GM12873 (cell line): ENCODE results near the gene TBC1D9B.

ENCODE experiments used
- TF ChIP-seq, protein P1 (sequence below): IDR thresholded peaks from 2 replicates; pipeline ENCODE4 v1.5.1; 2012; ENCODE audit warnings: low read depth, mild to moderate bottlenecking, moderate library complexity, low read length, control low read depth; ENCODE audit not compliant: insufficient read depth; ENCODE audit errors: missing control alignments

Gene TBC1D9B

GRCh38 chr5:179915406-179915935, 7.8 kb upstream of the TBC1D9B start:
- TF ChIP-seq, protein P1, sequence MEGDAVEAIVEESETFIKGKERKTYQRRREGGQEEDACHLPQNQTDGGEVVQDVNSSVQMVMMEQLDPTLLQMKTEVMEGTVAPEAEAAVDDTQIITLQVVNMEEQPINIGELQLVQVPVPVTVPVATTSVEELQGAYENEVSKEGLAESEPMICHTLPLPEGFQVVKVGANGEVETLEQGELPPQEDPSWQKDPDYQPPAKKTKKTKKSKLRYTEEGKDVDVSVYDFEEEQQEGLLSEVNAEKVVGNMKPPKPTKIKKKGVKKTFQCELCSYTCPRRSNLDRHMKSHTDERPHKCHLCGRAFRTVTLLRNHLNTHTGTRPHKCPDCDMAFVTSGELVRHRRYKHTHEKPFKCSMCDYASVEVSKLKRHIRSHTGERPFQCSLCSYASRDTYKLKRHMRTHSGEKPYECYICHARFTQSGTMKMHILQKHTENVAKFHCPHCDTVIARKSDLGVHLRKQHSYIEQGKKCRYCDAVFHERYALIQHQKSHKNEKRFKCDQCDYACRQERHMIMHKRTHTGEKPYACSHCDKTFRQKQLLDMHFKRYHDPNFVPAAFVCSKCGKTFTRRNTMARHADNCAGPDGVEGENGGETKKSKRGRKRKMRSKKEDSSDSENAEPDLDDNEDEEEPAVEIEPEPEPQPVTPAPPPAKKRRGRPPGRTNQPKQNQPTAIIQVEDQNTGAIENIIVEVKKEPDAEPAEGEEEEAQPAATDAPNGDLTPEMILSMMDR = no peak

DNA sequence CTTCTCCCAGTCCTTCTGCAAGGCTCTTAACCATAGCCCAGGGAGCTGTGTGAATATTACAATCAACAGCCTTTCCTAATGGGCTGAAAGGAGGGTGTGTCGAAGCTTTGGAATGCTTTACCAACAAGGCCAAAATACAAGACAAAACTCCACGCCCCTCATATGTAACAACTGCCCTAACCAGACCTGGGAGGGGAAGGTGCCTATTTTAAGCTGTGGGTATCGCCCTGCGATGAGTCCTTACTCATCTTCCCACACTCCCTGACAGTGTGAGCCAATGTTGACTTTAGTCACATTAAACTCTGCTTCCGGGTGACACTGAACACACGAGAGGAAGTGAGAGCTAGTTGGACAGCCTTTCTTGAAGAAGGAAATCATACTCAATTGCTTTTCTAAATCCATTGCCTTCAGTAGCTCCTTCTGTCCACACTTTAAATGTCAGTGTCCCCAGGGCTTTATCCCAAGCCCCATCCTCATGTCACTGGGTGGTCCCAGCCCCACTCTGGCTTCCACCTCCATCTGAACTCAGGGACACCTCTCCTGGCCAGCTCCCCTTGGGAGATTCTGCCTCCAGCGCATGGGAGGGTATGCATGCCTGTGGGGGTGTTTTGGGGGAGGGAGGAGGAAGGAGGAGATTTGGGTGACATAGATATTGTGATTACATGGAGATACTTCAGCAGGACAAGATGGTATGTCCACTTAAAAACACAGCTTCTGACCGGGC, 6.5 kb upstream of the TBC1D9B start:
- TF ChIP-seq, protein P1 = no peak

- TF ChIP-seq, protein P1 = no peak
Measured at GRCh38 chr5:179913461-179913860, 5.8 kb upstream of the TBC1D9B start.

- TF ChIP-seq, protein P1 = no peak
Measured at GRCh38 chr5:179912951-179913350, 5.3 kb upstream of the TBC1D9B start.

DNA sequence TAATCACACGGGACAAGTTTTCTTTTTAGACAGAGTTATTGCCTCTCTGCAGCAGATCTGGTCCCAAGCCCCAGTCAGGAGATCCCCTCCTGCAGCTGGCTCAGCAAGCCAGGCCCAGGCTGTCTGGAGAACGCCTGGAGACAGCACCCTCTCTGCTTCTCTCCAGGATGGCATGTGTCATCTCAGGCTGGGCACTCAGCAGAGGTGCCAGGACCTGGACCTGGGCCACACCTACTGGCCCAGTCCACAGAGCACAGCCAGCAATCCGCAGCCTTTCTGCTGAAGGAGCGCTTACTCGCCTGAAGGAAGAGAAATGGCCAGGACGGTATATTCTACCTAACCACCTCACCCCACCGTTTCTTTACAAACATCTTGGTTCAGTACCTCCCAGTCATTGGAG, 4.7 kb upstream of the TBC1D9B start:
- TF ChIP-seq, protein P1 = no peak

DNA sequence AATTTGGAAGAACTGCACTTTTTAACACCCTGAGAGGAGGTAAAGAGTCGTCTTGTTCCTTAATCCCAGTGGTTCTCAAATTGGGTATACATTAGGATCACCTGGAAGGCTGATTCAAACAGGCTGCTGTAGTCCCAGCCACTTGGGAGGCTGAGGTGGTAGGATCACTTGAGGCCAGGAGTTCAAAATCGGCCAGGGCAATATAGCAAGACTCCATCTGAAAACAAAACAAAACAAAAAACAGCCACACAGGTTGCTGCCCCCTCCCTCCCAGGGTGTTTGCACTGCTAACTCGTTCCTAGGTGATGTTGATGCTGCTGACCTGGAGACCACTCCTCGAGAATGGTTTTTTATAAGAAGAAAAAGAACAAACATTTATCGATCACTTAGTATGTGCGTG, 1.5 kb upstream of the TBC1D9B start:
- TF ChIP-seq, protein P1 = no peak

GRCh38 chr5:179908528-179908927, 831 bp upstream of the TBC1D9B start:
- TF ChIP-seq, protein P1 = peak; percentile 33
